ENCODE measurements around the gene RAP1GDS1.

GRCh38 chr4:98374643-98375042 lies 113.5 kb downstream of the RAP1GDS1 start:
- TF ChIP-seq POLR2AphosphoS5 (IDR thresholded peaks at IDR 0.05) (no peak), POLR2A (IDR thresholded peaks at IDR 0.05) (no peak), CTCF (IDR thresholded peaks at IDR 0.05 in 8 of 11, conservative IDR thresholded peaks at IDR 0.05 in 3 of 11) (no peak)
